NCI-H226 (cell line): ENCODE data around the gene LRRTM2.
"Not testable (repeated sequence)": the region's sequence is repeated elsewhere in the genome, so short reads cannot be mapped to it uniquely, and the experiment has no call there.

ENCODE experiments used
- DNase-seq: peaks from one replicate; pipeline ENCODE4 v3.0.0-alpha.2; 2015

The LRRTM2 gene

GRCh38 chr5:138874771-138875551 lies at the start of gene LRRTM2:
Gene LRRTM2 (minus strand): TSS chr5:138875335. CDS start chr5:138874911, 424 bp downstream.
- DNase-seq, result no peak

GRCh38 chr5:138922494-138922893 lies 47.4 kb upstream of the LRRTM2 start:
- no peak for DNase-seq

- not testable (repeated sequence) for DNase-seq
Measured at GRCh38 chr5:138921362-138921761, 46.2 kb upstream of the LRRTM2 start.

GRCh38 chr5:138920181-138920580 lies 45.0 kb upstream of the LRRTM2 start:
- DNase-seq, result no peak

GRCh38 chr5:138918686-138919085 lies 43.6 kb upstream of the LRRTM2 start:
- no peak for DNase-seq

GRCh38 chr5:138914338-138914737 lies 39.2 kb upstream of the LRRTM2 start:
- DNase-seq, result no peak

- DNase-seq, result no peak
Measured at GRCh38 chr5:138913773-138914172, 38.6 kb upstream of the LRRTM2 start.

GRCh38 chr5:138912093-138912492 lies 37.0 kb upstream of the LRRTM2 start:
- no peak for DNase-seq

- no peak for DNase-seq
Measured at GRCh38 chr5:138911441-138911840, 36.3 kb upstream of the LRRTM2 start.

- DNase-seq, result no peak
Measured at GRCh38 chr5:138910546-138911185, 35.5 kb upstream of the LRRTM2 start.

GRCh38 chr5:138909734-138910133 lies 34.6 kb upstream of the LRRTM2 start:
- no peak for DNase-seq

- peak; percentile 68 for DNase-seq
Measured at GRCh38 chr5:138905541-138905940, 30.4 kb upstream of the LRRTM2 start.

- DNase-seq, result peak; percentile 37
Measured at GRCh38 chr5:138903130-138903775, 28.1 kb upstream of the LRRTM2 start.

- no peak for DNase-seq
Measured at GRCh38 chr5:138901716-138902115, 26.6 kb upstream of the LRRTM2 start.

GRCh38 chr5:138900281-138900965 lies 25.3 kb upstream of the LRRTM2 start:
- DNase-seq, result peak; percentile 40

- no peak for DNase-seq
Measured at GRCh38 chr5:138898742-138899141, 23.6 kb upstream of the LRRTM2 start.

- no peak for DNase-seq
Measured at GRCh38 chr5:138898299-138898698, 23.2 kb upstream of the LRRTM2 start.

- DNase-seq, result no peak
Measured at GRCh38 chr5:138895918-138896317, 20.8 kb upstream of the LRRTM2 start.

- DNase-seq, result no peak
Measured at GRCh38 chr5:138890644-138891043, 15.5 kb upstream of the LRRTM2 start.

- DNase-seq, result no peak
Measured at GRCh38 chr5:138889994-138890393, 14.9 kb upstream of the LRRTM2 start.

- DNase-seq, result no peak
Measured at GRCh38 chr5:138884554-138884953, 9.4 kb upstream of the LRRTM2 start.

GRCh38 chr5:138884094-138884493 lies 9.0 kb upstream of the LRRTM2 start:
- DNase-seq, result no peak

GRCh38 chr5:138883211-138883610 lies 8.1 kb upstream of the LRRTM2 start:
- DNase-seq, result no peak
